ENCODE measurements around the gene URB2.

DNA sequence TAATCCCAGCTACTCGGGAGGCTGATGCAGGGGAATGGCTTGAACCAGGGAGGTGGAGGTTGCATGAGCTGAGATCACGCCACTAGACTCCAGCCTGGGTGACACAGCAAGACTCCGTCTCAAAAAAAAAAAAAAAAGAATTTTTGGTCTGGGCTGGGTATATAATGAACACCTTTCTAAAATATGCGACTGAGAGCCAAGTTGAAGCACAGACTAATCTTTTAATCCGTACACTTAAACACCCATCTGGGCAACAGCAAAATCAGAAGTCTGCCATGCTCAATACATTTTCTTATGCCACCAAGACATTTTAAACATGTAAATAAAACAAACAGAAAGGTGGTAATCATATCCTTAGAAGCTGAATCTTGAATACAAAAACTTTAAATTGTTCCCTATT is 35.9 kb upstream of the URB2 start:
- TF ChIP-seq, protein P1, sequence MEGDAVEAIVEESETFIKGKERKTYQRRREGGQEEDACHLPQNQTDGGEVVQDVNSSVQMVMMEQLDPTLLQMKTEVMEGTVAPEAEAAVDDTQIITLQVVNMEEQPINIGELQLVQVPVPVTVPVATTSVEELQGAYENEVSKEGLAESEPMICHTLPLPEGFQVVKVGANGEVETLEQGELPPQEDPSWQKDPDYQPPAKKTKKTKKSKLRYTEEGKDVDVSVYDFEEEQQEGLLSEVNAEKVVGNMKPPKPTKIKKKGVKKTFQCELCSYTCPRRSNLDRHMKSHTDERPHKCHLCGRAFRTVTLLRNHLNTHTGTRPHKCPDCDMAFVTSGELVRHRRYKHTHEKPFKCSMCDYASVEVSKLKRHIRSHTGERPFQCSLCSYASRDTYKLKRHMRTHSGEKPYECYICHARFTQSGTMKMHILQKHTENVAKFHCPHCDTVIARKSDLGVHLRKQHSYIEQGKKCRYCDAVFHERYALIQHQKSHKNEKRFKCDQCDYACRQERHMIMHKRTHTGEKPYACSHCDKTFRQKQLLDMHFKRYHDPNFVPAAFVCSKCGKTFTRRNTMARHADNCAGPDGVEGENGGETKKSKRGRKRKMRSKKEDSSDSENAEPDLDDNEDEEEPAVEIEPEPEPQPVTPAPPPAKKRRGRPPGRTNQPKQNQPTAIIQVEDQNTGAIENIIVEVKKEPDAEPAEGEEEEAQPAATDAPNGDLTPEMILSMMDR (IDR thresholded peaks at IDR 0.05), result no peak
- no peak for TF ChIP-seq POLR2A (IDR thresholded peaks at IDR 0.05)
